Activated CD4-positive, alpha-beta T cell treated with anti-CD3 and anti-CD28 coated beads, Interleukin-2, amount 50 U/mL, for 48 hours (primary cell): ENCODE data around the gene SLC6A1.

ENCODE experiments used
- DNase-seq, 2 experiments: peaks; one replicate each; pipeline ENCODE4 v3.0.0-alpha.2; 2020

Gene SLC6A1

GRCh38 chr3:10992017-10992942 is at the start of gene SLC6A1:
Gene SLC6A1 (plus strand): TSS chr3:10992748. CDS start chr3:11017212, 24,464 bp downstream.
- no peak for DNase-seq

- no peak for DNase-seq
Measured at GRCh38 chr3:10944866-10945265, 47.7 kb upstream of the SLC6A1 start.

- DNase-seq, result peak; percentile 60 to 66
Measured at GRCh38 chr3:10945683-10946287, 46.8 kb upstream of the SLC6A1 start.

- DNase-seq, result no peak
Measured at GRCh38 chr3:10946526-10946925, 46.0 kb upstream of the SLC6A1 start.

DNA sequence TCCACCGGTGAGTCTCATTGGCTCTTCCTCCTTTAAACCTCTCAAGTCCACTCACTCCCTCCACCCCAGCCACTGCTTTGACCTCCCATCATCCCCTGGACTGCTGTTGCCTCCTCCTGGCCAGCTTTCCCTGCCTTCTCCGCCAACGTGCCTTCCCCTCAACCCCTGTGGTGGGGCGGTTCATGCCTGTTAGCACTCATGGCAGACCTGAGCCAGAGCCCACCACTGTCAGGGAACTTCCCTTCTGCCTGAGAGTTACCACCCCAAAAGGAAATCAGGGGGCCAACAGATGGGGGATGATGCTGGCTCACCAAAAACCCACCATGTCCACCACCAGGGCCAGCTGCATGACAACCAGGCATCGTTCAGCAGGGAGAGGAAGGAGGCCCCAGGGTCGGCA is 44.2 kb upstream of the SLC6A1 start:
- no peak for DNase-seq

- no peak for DNase-seq
Measured at GRCh38 chr3:10949197-10949596, 43.4 kb upstream of the SLC6A1 start.

GRCh38 chr3:10950476-10951294 is 41.9 kb upstream of the SLC6A1 start:
- peak; percentile 3 to 6 for DNase-seq

DNA sequence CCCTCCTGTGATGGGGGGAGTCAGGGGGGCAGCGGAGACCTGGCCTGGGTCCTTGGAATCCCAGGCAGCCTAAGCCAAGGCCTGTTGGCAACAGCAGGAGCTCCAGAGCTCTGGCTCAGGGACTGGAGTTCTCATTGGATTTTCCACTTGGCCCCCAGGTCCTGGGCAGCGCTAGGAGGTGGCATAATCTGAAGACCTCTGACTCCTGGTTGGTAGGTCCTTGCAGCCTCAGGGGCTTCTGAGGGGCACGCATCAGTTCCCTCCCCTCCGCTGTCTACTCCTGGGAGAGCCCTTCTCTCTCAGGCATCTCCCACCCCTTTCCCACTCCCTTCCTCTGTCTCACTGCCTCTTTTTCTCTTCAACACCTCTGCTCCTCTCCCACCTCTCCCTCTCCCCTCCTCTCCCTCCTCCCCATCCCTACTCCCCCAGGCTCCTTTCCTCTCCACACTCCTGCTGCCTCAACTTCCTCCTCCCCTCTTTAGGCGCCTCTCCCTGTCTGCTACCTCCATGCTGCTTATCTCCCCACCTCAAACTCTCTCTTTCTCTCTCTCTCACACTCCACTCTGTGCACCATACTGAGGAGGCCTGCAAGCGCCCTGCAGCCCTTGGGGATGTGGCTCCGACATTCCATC is 41.1 kb upstream of the SLC6A1 start:
- DNase-seq, result no peak

DNA sequence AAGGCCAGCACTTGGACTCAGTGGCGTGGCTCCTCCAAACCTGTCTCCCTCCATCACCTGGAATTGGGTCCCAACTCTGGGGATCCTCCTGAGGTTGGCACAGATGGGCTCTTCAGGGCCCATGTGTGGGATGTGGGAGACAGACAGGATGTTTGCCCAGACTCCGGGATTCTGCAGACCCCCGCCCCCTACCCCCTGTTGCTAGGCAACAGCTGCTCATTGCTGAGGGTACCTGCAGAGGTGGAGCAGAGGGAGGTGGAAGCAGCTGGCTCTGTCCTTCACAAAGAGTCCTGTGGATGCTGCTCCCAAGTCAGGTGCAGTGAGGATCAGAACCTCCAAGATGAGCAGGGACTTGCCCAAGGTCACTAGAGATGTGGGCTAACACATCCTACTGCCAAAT is 40.0 kb upstream of the SLC6A1 start:
- DNase-seq, result no peak

GRCh38 chr3:10954740-10955139 is 37.8 kb upstream of the SLC6A1 start:
- no peak for DNase-seq

- DNase-seq, result no peak
Measured at GRCh38 chr3:10955711-10956453, 36.7 kb upstream of the SLC6A1 start.

DNA sequence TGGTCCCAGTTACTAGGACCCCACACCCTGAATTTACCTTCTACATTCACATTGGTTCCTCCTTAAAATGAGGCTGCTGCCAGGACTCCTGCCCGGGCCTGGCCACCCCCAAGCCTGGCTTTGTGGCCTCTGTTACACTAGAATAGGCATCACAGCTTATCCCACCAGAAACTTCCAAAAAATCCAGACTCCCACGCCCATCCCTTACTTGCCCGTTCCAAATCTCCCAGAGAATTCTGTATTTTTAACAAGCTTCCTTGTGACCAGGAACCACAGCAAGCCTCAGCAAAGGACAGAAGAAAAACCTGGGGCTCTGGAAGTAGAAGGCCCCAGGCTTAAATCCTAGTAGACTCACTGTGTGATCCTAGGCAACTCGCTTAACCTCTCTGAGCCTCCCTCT is 36.0 kb upstream of the SLC6A1 start:
- no peak for DNase-seq

GRCh38 chr3:10956986-10957385 is 35.6 kb upstream of the SLC6A1 start:
- no peak for DNase-seq

DNA sequence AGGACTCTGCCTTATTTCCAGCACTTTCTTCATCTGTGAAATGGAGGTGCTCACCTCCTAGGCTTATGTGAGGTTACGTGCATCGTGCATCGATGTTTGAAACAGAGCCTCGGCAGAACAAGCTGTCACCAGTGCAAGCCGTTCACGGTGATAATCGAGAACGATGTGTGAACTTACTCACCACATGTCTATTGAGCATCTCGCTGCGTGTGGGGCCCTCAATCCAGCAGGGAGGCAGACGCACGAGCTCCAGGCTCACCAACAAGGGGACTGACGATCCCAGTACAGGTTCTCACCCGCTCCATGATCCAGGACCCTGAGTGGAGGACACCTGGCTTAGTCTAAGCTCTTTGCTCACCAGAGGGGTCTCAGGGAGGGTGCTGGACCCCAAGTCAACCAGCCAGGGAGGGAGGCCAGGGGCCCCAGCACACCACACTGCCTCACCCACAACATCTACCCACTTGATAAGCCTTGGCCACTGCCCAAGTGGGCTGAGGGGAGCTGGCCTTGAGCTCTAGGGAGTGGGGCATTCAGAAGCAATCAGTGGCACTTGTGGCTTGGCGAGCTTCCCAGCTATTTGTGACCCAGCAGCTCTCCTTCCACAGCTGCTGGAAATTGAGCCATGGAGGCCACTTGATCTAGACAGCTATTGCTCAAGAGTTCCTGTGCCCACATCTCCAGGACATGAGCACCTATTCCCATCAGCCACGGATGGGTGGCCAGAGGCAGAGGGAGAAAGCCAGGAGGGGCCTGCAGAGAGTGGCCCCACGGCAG is 34.4 kb upstream of the SLC6A1 start:
- no peak for DNase-seq

DNA sequence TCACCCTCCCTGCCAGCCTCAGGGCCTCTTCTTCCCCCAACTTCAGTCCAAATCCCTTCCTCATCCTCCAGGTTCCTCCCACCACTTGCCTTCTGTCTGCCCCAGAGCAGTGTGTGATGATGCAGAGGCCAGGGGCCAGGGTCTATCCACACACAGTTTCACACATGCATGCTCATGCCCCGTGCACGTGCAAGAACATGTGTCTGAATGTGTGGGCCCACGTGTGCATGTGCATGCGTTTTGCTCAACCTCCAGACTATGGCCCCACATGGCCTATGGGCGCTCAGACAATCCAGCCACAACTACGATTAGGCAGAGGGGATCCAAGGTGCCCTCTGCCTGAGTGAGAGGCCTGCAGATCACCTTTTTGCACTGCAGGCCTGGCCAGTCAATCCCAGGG is 32.3 kb upstream of the SLC6A1 start:
- no peak for DNase-seq

- DNase-seq, result no peak
Measured at GRCh38 chr3:10961921-10962320, 30.6 kb upstream of the SLC6A1 start.

DNA sequence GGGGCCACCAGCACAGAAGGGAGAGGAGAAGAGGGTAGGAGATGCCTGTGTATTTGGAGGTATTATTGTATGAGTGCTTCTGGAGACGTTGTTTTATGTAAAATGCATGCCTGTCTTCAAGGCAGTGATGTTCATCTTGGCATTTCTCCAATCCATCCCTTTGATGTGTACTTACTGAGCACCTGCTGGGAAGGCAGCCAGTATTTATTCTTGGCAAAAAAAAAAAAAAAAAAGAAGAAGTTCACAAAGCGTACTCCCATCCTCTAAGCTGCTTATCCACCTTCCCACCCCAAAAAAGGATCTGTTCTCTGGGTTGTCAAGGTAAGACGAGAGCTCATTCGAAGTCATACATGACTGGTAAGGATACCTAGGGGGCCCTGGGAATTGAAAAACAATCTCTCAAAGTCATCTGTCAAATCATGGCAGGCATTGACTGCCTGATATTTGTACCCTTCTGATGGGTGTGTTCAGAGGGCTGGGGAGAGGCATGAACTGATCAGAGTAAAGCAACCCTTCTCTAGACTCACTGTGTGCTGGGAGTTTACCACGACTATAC is 30.0 kb upstream of the SLC6A1 start:
- DNase-seq, result no peak

DNA sequence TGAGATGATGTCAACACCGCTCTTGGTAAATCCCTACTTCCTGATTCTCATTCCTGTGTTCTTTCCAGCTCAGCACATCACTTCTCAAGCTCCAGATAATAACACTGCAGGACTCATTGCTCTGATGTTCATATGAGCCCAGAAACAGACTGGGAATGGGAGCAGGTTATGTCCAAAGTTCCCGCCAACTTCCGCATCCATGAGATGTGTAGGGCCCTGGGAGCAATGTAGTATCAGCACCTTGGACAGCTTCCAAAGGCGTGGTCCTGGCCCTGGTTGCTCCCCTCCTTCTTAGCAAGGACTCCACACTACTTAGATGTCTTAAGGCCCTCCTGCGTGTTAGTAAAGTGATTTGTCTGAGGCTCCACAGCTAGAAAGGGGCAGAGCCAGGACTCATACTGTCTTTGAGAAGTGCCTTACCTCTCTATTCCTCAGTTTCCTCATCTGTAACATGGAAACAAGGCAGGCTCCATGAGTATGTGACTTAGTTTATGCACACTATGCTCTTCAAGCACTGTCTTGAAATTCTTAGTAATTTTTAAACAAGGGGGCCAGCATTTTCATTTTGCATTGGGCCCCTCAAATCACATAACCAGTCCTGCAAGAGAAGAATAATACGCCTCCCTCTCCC is 27.9 kb upstream of the SLC6A1 start:
- DNase-seq, result no peak

GRCh38 chr3:10968401-10968800 is 24.1 kb upstream of the SLC6A1 start:
- no peak for DNase-seq

- DNase-seq, result no peak
Measured at GRCh38 chr3:10970306-10970960, 22.1 kb upstream of the SLC6A1 start.
